HCT116 (cell line): ENCODE results near the gene MMAA. TPM values are rescaled to one million over a fixed set of nuclear protein-coding genes. Genes with fewer than 3 reads are reported as not detected.

Source experiments
- ATAC-seq: fragments of 200-7000 bp; cut with Tn5 transposase; 2 replicates; pipeline ENCODE4 v1.9.1; 2020; ENCODE audit warnings: mild to moderate bottlenecking, moderate library complexity
- BruUV-seq: library from RNA; stranded (reverse); fragments of 400-500 nt; replicated peaks from 2 replicates; lab custom pipeline; 2021; lab: Mats Ljungman, UMichigan
- CTCF ChIA-PET: fragments of 300-600 bp; sonication (Branson Sonifier 250); formaldehyde crosslinking; loops from one replicate; lab custom pipeline; 2021; ENCODE audit warnings: antibody characterized with exemption; lab: Charles Lee
- POLR2A ChIA-PET: fragments of 300-600, 350-600 bp; sonication (Branson Sonifier 250); formaldehyde crosslinking; loops from one replicate; lab custom pipeline; 2021; ENCODE audit warnings: antibody characterized with exemption; lab: Charles Lee
- RAD21 ChIA-PET, 2 experiments: fragments of 300-600 bp; sonication (Branson Sonifier 250); formaldehyde crosslinking; loops; one replicate each; lab custom pipeline; 2023; ENCODE audit warnings: low total read pairs in 2 of 2; ENCODE audit not compliant: uncharacterized antibody in 2 of 2, unreplicated experiment in 2 of 2, low non-redundant PET in 1 of 2; lab: Charles Lee
- DNase-seq: peaks from one replicate; pipeline ENCODE4 v3.0.0-alpha.2; 2010; ENCODE audit warnings: low read depth, low spot score
- H2AFZ ChIP-seq: fragments of 200-600 bp; shearing (Covaris generic), sonication (generic); 2 replicates; pipeline ENCODE4 v1.6.1; 2017; ENCODE audit warnings: low read depth, mixed run types, mixed read lengths, antibody characterized with exemption, low read length; ENCODE audit not compliant: poor library complexity, severe bottlenecking
- H3K27ac ChIP-seq: 2 replicates; pipeline ENCODE4 v1.5.1; 2012; ENCODE audit warnings: low read depth, low read length
- H3K27me3 ChIP-seq: fragments of 200-600 bp; sonication (generic); 2 replicates; pipeline ENCODE4 v1.6.1; 2016; ENCODE audit warnings: mixed run types, low read length, mixed read lengths; ENCODE audit not compliant: insufficient read depth
- H3K36me3 ChIP-seq, 2 experiments: fragments of 200-500 bp in 1 of 2; fragments of 200-600 bp in 1 of 2; sonication (Bioruptor generic) in 1 of 2; sonication (generic) in 1 of 2; 2 replicates each; pipeline versions ENCODE4 v1.5.1 to v1.6.1; 2014 to 2016; ENCODE audit warnings: low read length in 2 of 2, inconsistent platforms in 1 of 2, mixed read lengths in 1 of 2, mixed run types in 1 of 2; ENCODE audit not compliant: insufficient read depth in 2 of 2, control insufficient read depth in 1 of 2
- H3K4me1 ChIP-seq, 2 experiments: fragments of 200-600 bp in 1 of 2; sonication (generic) in 1 of 2; 2 replicates each; pipeline versions ENCODE4 v1.5.1 to v1.6.1; 2012 to 2017; ENCODE audit warnings: low read length in 2 of 2, inconsistent platforms in 1 of 2, mild to moderate bottlenecking in 1 of 2, mixed read lengths in 1 of 2, mixed run types in 1 of 2, moderate library complexity in 1 of 2; ENCODE audit not compliant: insufficient read depth in 2 of 2, control insufficient read depth in 1 of 2
- H3K4me2 ChIP-seq: fragments of 200-600 bp; sonication (generic); 2 replicates; pipeline ENCODE4 v1.6.1; 2017; ENCODE audit warnings: mixed run types, low read length, mixed read lengths
- H3K4me3 ChIP-seq, 2 experiments: fragments of 200-600 bp in 1 of 2; sonication (generic) in 1 of 2; replicated peaks in 1 of 2; 2 replicates each; pipeline ENCODE4 v1.5.1; 2011 to 2016; ENCODE audit warnings: low read length in 2 of 2, control low read depth in 1 of 2, low read depth in 1 of 2, mild to moderate bottlenecking in 1 of 2, mixed read lengths in 1 of 2, mixed run types in 1 of 2
- H3K79me2 ChIP-seq: fragments of 200-600 bp; sonication (generic); 2 replicates; pipeline ENCODE4 v1.6.1; 2017; ENCODE audit warnings: mild to moderate bottlenecking, mixed run types, low read length, moderate library complexity, mixed read lengths; ENCODE audit not compliant: insufficient read depth
- H3K9ac ChIP-seq: fragments of 200-600 bp; sonication (generic); 2 replicates; pipeline ENCODE4 v1.6.1; 2016; ENCODE audit warnings: low read length, mixed read lengths
- H3K9me2 ChIP-seq: fragments of 200-600 bp; sonication (generic), shearing (Covaris generic); 2 replicates; pipeline ENCODE4 v1.6.1; 2017; ENCODE audit warnings: mixed run types, mild to moderate bottlenecking, moderate library complexity; ENCODE audit not compliant: insufficient read depth
- H3K9me3 ChIP-seq, 2 experiments: fragments of 200-500 bp in 1 of 2; fragments of 200-600 bp in 1 of 2; sonication (Bioruptor generic) in 1 of 2; sonication (generic) in 1 of 2; 2 replicates each; pipeline ENCODE4 v1.6.1; 2014 to 2017; ENCODE audit warnings: low read length in 2 of 2, mixed read lengths in 2 of 2, inconsistent platforms in 1 of 2, low read depth in 1 of 2, mild to moderate bottlenecking in 1 of 2, mixed run types in 1 of 2, moderate library complexity in 1 of 2; ENCODE audit not compliant: control insufficient read depth in 1 of 2, insufficient read depth in 1 of 2
- H4K20me1 ChIP-seq: fragments of 200-600 bp; sonication (generic), shearing (Covaris generic); 2 replicates; pipeline ENCODE4 v1.6.1; 2017; ENCODE audit warnings: mixed run types, mild to moderate bottlenecking, moderate library complexity; ENCODE audit not compliant: insufficient read depth
- ATF3 ChIP-seq: IDR thresholded peaks from 2 replicates; pipeline ENCODE4 v1.6.1; 2012
- CTCF ChIP-seq, 3 experiments: fragments of 200-600 bp in 1 of 3; sonication (generic) in 1 of 3; IDR thresholded peaks in 2 of 3; conservative IDR thresholded peaks in 1 of 3; 2 replicates each; pipeline ENCODE4 v1.5.1; 2012 to 2017; ENCODE audit warnings: low read depth in 2 of 3, low read length in 2 of 3, antibody characterized with exemption in 1 of 3, borderline replicate concordance in 1 of 3, control low read depth in 1 of 3, mild to moderate bottlenecking in 1 of 3, mixed read lengths in 1 of 3, mixed run types in 1 of 3, moderate library complexity in 1 of 3; ENCODE audit not compliant: insufficient read depth in 1 of 3
- ELF1 ChIP-seq: IDR thresholded peaks from 2 replicates; pipeline ENCODE4 v1.6.1; 2012; ENCODE audit warnings: low read depth, borderline replicate concordance
- EZH2phosphoT487 ChIP-seq: fragments of 200-600 bp; IDR thresholded peaks from 2 replicates; pipeline ENCODE4 v1.6.1; 2018; ENCODE audit warnings: antibody characterized with exemption, borderline replicate concordance
- MAX ChIP-seq: IDR thresholded peaks from 2 replicates; pipeline ENCODE4 v1.6.1; 2012
- POLR2A ChIP-seq: IDR thresholded peaks from 2 replicates; pipeline ENCODE4 v1.7.0; 2011; ENCODE audit warnings: borderline replicate concordance; ENCODE audit not compliant: insufficient read depth, insufficient read length; ENCODE audit errors: extremely low read depth
- intact Hi-C: fragments of 100-400 bp; cut with micrococcal nuclease; formaldehyde crosslinking; loops from 2 replicates; pipeline ENCODE4 v1.10.0; 2022
- total RNA-seq: library from RNA; stranded (reverse); gene quantifications from one replicate; pipeline ENCODE4 v1.2.1, GENCODE V29; 2021; ENCODE audit not compliant: unreplicated experiment

Gene MMAA
- total RNA-seq, 1 experiment from 2014 or later: 3.6 TPM

- H3K9me3 ChIP-seq: no peaks in the 10 kb centered on the region; a peak in 1 of 4 replicates
- TF ChIP-seq EZH2phosphoT487 (no peak), ELF1 (no peak), CTCF (IDR thresholded peaks at IDR 0.05 in 2 of 3, conservative IDR thresholded peaks at IDR 0.05 in 1 of 3; ENCODE audit: borderline replicate concordance in 1 of 3, insufficient read depth in 1 of 3, low read depth in 2 of 3, low read length in 2 of 3) (no peak), POLR2A (no peak), MAX (no peak)
- H3K9me2 ChIP-seq: no peaks in the 10 kb centered on the region
- ATAC-seq (no peak), DNase-seq (no peak)
- intact Hi-C loops: no loop called here
- H3K36me3 ChIP-seq: no peaks in the 10 kb centered on the region
- POLR2A ChIA-PET: interaction anchor here (1.0 kb wide), 1 partner anchor 15 kb away, joined by 4 read pairs; no protein-coding TSS in a partner anchor
- CTCF ChIA-PET: interaction anchor here (0.8 to 1.2 kb wide), 2 partner anchors 15 to 385 kb away, joined by 3 to 5 read pairs; no protein-coding TSS in a partner anchor
- H3K27me3 ChIP-seq: no peaks in the 10 kb centered on the region
- H3K9ac ChIP-seq: no peak overlapping the region
- no peaks in the 10 kb centered on the region for H3K4me1 ChIP-seq
- RAD21 ChIA-PET: no interaction called here
- no peak overlapping the region for H3K4me2 ChIP-seq
- no peaks in the 10 kb centered on the region for H4K20me1 ChIP-seq
- BruUV-seq: no TSS peak
- no peak overlapping the region for H3K4me3 ChIP-seq
- no peak overlapping the region for H2AFZ ChIP-seq
- H3K79me2 ChIP-seq: no peaks in the 10 kb centered on the region
- H3K27ac ChIP-seq: no peak overlapping the region
Observed at GRCh38 chr4:145602129-145602760, 16.9 kb upstream of the MMAA start.

DNA sequence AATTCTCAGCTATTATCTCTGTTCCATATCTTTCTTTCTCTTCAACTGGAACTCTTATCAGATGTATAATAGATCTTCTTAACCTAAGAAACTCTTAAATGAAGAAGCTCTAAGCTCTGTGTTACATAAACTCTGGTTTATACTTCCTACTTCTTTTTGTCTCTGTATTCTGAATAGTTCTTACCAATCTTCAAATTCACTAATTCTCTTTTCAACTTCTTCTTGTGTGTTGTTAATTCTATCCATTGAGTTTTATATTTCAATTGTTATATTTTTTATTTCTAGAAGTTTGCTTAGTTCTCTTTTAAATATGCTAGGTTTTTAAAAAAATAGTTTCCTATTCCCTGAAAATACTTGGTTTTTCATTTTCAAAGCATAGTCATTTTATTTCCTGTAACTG is 13.2 kb upstream of the MMAA start:
- POLR2A ChIA-PET: no interaction called here
- no peak for TF ChIP-seq ELF1
- no peak for TF ChIP-seq ATF3
- no peak for TF ChIP-seq EZH2phosphoT487
- TF ChIP-seq, all 23 proteins: peak for 0
- no peaks in the 10 kb centered on the region for H3K36me3 ChIP-seq
- no peak for DNase-seq
- no peaks in the 10 kb centered on the region for H3K4me1 ChIP-seq
- no peaks in the 10 kb centered on the region for H3K79me2 ChIP-seq
- no peaks in the 10 kb centered on the region for H3K27me3 ChIP-seq
- H3K9me3 ChIP-seq: no peaks in the 10 kb centered on the region; a peak in 1 of 4 replicates
- no peak overlapping the region for H3K4me2 ChIP-seq
- no TSS peak for BruUV-seq
- RAD21 ChIA-PET: no interaction called here
- no peak for ATAC-seq
- no peak overlapping the region for H3K4me3 ChIP-seq
- CTCF ChIA-PET: no interaction called here
- no peak overlapping the region for H3K27ac ChIP-seq
- H3K9me2 ChIP-seq: no peaks in the 10 kb centered on the region
- H3K9ac ChIP-seq: no peak overlapping the region
- no peaks in the 10 kb centered on the region for H4K20me1 ChIP-seq
- intact Hi-C loops: loop anchor here (5.0 kb wide), 1 partner anchor 124 kb away; the partner anchor contains the start of gene SMAD1
- no peak overlapping the region for H2AFZ ChIP-seq
